ENCODE results near the gene MYO18B. TPM values are rescaled to one million over a fixed set of nuclear protein-coding genes. Genes with fewer than 3 reads are reported as not detected.

MYO18B gene
- total RNA-seq, 2 experiments from 2014 or later, result 1.2 TPM

DNA sequence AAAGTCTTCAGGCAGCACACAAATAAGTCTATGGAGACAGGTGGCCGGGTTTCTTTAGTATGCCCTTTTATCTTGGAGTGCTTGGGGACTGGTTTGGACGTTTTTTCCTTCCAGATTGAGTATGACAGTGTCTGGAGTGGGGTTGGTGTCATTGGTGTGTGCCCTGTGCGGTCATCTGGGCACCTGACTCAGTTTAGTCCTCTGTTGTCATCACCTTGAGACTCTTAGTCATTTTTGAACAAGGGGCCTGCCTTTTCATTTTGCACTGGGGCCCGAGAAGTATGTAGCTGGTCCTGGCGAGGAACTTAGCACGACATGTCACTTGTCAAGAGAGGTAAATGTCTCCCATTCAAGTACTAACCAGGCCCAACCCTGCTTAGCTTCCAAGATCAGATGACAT lies 27.2 kb upstream of the MYO18B start:
- no peaks in the 10 kb centered on the region for H3K9me3 Mint-ChIP-seq (ENCODE audit: insufficient read depth)
- CTCF ChIA-PET, result interaction anchor here (1.4 to 2.7 kb wide), 2 partner anchors 12 to 58 kb away, joined by 6 to 17 read pairs; no protein-coding TSS in a partner anchor
- H3K4me3 Mint-ChIP-seq, result no peak overlapping the region
- no peak for ATAC-seq
- H3K36me3 Mint-ChIP-seq (ENCODE audit: low read depth), result peaks cover 55% of the 10 kb centered on the region
- H3K27ac Mint-ChIP-seq, result no peak overlapping the region
- POLR2A ChIA-PET, result no interaction called here
- H3K27me3 Mint-ChIP-seq (ENCODE audit: low read depth), result no peaks in the 10 kb centered on the region
- H3K4me1 Mint-ChIP-seq (ENCODE audit: low read depth), result peaks cover 7% of the 10 kb centered on the region
- no peak for DNase-seq

DNA sequence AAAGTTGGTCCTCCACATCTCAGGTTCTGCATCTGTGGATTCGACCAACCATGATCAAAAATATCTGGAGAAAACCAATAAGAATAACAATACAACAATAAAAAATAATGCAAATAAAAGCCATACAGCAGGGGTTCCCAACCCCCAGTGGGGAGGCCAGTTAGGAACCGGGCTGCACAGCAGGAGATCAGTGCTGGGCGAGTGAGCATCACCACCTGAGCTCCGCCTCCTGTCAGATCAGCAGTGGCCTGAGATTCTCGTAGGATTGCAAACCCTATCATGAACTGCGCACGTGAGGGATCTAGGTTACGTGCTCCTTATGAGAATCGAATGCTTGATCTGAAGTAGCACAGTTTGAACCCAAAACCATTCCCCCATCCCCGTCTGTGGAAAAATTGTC lies 25.4 kb upstream of the MYO18B start:
- DNase-seq, result no peak
- ChIA-PET CTCF (interaction anchor here (1.6 kb wide), 1 partner anchor 14 kb away, joined by 5 read pairs; no protein-coding TSS in a partner anchor), POLR2A (no interaction called here)
- H3K4me1 Mint-ChIP-seq (ENCODE audit: low read depth), result peaks cover 2% of the 10 kb centered on the region
- no peak overlapping the region for H3K4me3 Mint-ChIP-seq
- no peak for ATAC-seq
- no peak overlapping the region for H3K27ac Mint-ChIP-seq
- H3K36me3 Mint-ChIP-seq (ENCODE audit: low read depth), result peaks cover 46% of the 10 kb centered on the region
- H3K27me3 Mint-ChIP-seq (ENCODE audit: low read depth), result no peaks in the 10 kb centered on the region
- no peaks in the 10 kb centered on the region for H3K9me3 Mint-ChIP-seq (ENCODE audit: insufficient read depth)

DNA sequence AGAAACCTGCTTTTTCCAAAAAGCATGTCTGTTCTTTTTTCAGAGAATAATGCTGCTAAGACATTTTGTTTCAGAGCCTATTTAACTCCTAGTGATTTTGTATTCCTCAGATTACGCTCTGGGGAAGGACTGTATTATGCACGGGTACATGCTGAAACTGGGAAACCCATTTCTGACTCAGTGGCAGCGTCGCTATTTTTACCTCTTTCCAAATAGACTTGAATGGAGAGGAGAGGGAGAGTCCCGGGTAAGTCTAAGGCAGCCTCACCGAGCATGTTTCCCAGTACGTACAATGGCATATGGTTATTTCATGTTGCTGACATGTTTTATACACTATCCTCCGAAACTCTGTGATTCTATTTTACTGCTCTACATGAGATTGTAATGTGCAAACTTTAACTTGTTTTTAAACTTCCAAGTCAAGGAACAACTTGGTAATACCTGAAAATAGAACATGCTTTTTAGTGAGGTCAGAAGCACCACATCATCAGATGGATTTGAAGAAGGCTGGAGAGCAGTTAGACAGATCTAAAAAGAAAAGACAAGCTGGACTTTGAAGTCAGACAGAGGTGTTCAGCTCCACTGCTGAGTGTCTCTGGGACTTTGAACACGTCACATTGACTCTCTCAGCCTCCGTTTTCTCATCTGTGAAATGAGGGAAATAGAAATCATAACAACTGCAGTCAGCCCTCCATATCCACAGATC lies 23.7 kb upstream of the MYO18B start:
- no peak overlapping the region for H3K27ac Mint-ChIP-seq
- no peak for ATAC-seq
- ChIA-PET CTCF (no interaction called here), POLR2A (no interaction called here)
- DNase-seq, result no peak
- peaks cover 45% of the 10 kb centered on the region for H3K36me3 Mint-ChIP-seq (ENCODE audit: low read depth)
- H3K4me3 Mint-ChIP-seq, result no peak overlapping the region
- H3K9me3 Mint-ChIP-seq (ENCODE audit: insufficient read depth), result no peaks in the 10 kb centered on the region
- H3K4me1 Mint-ChIP-seq (ENCODE audit: low read depth), result peaks cover 2% of the 10 kb centered on the region
- no peaks in the 10 kb centered on the region for H3K27me3 Mint-ChIP-seq (ENCODE audit: low read depth)

DNA sequence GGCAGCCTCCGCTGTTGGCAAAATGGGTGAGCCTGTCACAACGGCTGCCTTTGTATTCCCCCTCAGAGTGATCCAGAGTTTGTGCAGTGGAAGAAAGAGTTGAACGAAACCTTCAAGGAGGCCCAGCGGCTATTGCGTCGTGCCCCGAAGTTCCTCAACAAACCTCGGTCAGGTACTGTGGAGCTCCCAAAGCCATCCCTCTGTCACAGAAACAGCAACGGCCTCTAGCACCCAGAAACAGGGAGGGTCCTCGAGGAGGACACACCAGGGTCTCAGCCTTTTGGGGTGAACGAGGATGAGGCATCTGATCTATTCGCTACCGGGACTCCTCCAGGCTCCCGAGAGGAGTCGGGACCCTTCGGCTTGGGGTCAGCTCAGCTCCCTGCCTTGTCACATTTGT lies 19.8 kb upstream of the MYO18B start:
- Mint-ChIP-seq H3K27me3 (ENCODE audit: low read depth) (no peaks in the 10 kb centered on the region), H3K4me3 (no peak overlapping the region), H3K36me3 (ENCODE audit: low read depth) (peaks cover 39% of the 10 kb centered on the region), H3K27ac (no peak overlapping the region), H3K4me1 (ENCODE audit: low read depth) (peaks cover 9% of the 10 kb centered on the region), H3K9me3 (ENCODE audit: insufficient read depth) (no peaks in the 10 kb centered on the region)
- ChIA-PET POLR2A (no interaction called here), CTCF (no interaction called here)
- DNase-seq, result no peak
- ATAC-seq, result no peak

DNA sequence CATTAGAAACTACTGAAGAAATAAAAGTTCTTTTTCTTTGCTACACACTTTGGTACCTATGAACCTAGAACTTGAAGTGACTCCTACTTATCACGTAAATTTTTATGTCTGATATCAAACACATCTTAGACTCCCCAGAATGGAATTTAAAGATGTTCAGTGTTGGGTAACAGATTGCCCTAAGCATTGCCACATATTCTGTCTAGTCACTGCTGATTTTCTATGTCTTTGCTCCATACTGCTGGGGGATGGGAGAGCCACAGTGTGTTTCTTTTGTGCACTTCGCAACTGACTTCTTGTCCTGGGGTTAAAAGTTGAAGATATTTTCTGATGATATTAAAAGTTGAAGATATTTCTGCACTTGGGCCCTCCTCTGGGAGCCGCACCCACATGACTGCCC lies 19.4 kb upstream of the MYO18B start:
- ChIA-PET POLR2A (no interaction called here), CTCF (no interaction called here)
- peak overlapping the region; percentile 6 for H3K27ac Mint-ChIP-seq
- ATAC-seq, result no peak
- H3K4me3 Mint-ChIP-seq, result no peak overlapping the region
- no peaks in the 10 kb centered on the region for H3K9me3 Mint-ChIP-seq (ENCODE audit: insufficient read depth)
- no peaks in the 10 kb centered on the region for H3K27me3 Mint-ChIP-seq (ENCODE audit: low read depth)
- peaks cover 9% of the 10 kb centered on the region for H3K4me1 Mint-ChIP-seq (ENCODE audit: low read depth)
- H3K36me3 Mint-ChIP-seq (ENCODE audit: low read depth), result peaks cover 39% of the 10 kb centered on the region
- DNase-seq, result no peak

DNA sequence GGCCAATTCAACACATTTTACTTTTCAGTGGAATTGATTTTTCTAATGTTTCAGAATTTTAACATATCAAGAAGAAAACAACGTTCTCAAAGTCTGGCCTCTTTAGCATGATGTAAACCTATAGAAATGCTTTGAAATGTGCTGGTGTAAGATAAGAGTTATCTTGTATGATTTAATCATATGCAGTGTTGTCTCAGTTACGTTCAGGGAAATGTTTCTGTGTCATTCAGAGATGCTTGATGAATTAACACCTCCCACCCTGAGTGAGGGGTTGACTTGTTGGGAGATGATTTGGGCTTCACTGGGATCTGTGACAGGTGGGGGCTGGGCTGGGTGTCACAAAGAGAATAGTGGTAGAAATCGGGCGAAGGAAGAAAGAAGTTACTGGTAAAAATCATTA lies 15.7 kb upstream of the MYO18B start:
- ChIA-PET POLR2A (interaction anchor here (0.6 to 1.4 kb wide), 3 partner anchors 14 to 186 kb away, joined by 3 to 4 read pairs (median 3); no protein-coding TSS in a partner anchor), CTCF (interaction anchor here (0.6 to 1.8 kb wide), 7 partner anchors 12 to 265 kb away, joined by 3 to 7 read pairs (median 4); partner anchors contain the start of gene MYO18B)
- Mint-ChIP-seq H3K27me3 (ENCODE audit: low read depth) (no peaks in the 10 kb centered on the region), H3K4me1 (ENCODE audit: low read depth) (peaks cover 16% of the 10 kb centered on the region), H3K27ac (no peak overlapping the region), H3K36me3 (ENCODE audit: low read depth) (peaks cover 44% of the 10 kb centered on the region), H3K9me3 (ENCODE audit: insufficient read depth) (no peaks in the 10 kb centered on the region), H3K4me3 (no peak overlapping the region)
- DNase-seq (no peak), ATAC-seq (no peak)

DNA sequence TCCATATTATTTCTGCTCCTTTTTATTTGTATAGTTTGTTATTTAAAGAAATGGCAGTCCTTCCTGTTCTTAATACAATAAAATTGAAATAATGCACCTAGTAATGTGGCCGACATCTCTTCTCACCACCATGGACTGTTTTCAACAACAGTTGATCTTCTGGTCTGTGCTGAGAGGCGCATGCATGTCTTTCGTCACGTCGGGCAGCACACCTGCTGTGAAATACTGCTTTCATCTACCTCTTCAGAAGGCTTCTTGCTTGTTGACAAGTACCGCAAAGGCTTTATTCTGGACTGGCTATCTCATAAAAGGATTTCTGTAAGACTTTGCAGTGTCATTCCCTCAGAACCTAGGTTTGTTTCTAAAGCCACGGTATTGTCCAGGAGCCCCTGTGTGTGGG lies 13.9 kb upstream of the MYO18B start:
- ATAC-seq (no peak), DNase-seq (no peak)
- CTCF ChIA-PET, result interaction anchor here (2.6 kb wide), 1 partner anchor 45 kb away, joined by 9 read pairs; no protein-coding TSS in a partner anchor
- POLR2A ChIA-PET, result no interaction called here
- Mint-ChIP-seq H3K27ac (no peak overlapping the region), H3K27me3 (ENCODE audit: low read depth) (no peaks in the 10 kb centered on the region), H3K36me3 (ENCODE audit: low read depth) (peaks cover 46% of the 10 kb centered on the region), H3K4me3 (no peak overlapping the region), H3K9me3 (ENCODE audit: insufficient read depth) (peaks cover 8% of the 10 kb centered on the region), H3K4me1 (ENCODE audit: low read depth) (peaks cover 21% of the 10 kb centered on the region)

DNA sequence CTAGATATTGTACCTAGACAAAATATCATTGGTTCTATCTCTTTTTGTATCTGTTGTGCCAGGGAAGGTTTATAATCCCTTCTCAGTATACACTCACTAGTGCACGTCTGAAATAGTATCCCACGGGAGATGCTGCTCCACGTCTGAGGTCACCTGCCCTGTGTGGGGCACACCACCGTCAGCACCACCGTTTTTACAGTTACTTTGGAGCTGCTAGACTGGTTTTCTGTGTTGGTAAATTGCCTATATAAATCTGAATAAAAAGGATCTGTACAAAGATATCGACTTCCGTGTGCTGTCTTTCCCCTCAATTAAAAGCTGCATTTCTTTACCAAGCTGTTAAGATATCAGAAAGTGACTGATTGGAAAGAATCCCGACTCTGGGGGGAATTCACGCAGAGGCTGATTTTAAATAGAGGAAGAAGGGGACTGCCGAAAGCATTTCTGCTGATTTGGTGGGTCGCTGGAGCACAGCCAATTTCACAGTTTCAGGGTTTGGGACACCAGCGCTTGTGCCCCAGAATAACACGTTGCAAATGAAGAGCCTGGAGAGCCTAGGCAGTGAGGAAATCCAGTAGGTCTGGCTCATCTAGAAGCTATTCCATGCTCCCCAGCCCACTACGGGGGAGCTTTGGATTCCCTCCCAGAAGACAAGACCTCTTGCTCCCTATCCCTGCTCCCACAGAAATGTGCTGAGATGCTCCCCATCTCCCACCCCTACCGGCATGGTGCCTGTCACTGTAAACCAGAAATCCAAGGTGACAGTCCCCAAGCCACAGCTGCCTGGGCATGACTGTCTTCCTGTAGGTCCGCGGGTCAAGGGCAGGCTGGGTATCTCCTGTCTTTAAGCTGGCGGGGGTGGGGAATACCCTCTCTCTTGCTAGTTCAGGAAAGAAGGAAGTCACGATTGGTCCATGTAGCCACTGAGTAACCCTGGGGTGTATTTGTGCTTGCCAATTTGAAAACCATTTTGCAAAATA lies 12.7 kb upstream of the MYO18B start:
- peak overlapping the region; percentile 46 for H3K27ac Mint-ChIP-seq
- no peak for ATAC-seq
- peaks cover 12% of the 10 kb centered on the region for H3K9me3 Mint-ChIP-seq (ENCODE audit: insufficient read depth)
- ChIA-PET POLR2A (no interaction called here), CTCF (interaction anchor here (1.1 to 2.6 kb wide), 2 partner anchors 19 to 44 kb away, joined by 3 to 9 read pairs; no protein-coding TSS in a partner anchor)
- H3K4me1 Mint-ChIP-seq (ENCODE audit: low read depth), result peaks cover 28% of the 10 kb centered on the region
- DNase-seq, result no peak
- peaks cover 43% of the 10 kb centered on the region for H3K36me3 Mint-ChIP-seq (ENCODE audit: low read depth)
- no peaks in the 10 kb centered on the region for H3K27me3 Mint-ChIP-seq (ENCODE audit: low read depth)
- H3K4me3 Mint-ChIP-seq, result no peak overlapping the region

DNA sequence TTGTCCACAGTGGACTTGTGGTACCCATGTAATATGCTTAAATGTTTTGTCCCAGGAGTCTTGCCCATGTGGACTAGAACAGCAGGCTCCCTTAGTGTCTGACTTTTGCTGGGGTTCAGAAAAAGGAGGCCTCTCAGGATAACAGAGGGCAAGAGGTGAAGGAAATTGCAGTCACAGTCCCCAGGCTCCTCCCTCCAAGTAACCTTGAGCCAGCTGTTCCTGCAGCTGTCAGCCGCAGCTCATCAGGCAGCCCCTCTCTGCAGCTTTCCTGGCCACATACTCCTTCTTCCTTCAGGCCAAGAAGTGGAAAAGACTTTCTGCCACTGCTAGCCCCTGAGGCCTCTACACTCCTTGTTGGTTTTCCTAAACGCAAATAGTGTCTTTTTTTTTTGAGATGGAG lies 6.3 kb upstream of the MYO18B start:
- ATAC-seq (no peak), DNase-seq (no peak)
- Mint-ChIP-seq H3K4me1 (ENCODE audit: low read depth) (peaks cover 62% of the 10 kb centered on the region), H3K4me3 (peak overlapping the region; percentile 48), H3K9me3 (ENCODE audit: insufficient read depth) (peaks cover 39% of the 10 kb centered on the region), H3K36me3 (ENCODE audit: low read depth) (peaks cover 61% of the 10 kb centered on the region), H3K27ac (peak overlapping the region; percentile 99), H3K27me3 (ENCODE audit: low read depth) (no peaks in the 10 kb centered on the region)
- ChIA-PET CTCF (interaction anchor here (0.9 kb wide), 1 partner anchor 37 kb away, joined by 5 read pairs; no protein-coding TSS in a partner anchor), POLR2A (interaction anchor here (0.8 kb wide), 1 partner anchor 37 kb away, joined by 3 read pairs; no protein-coding TSS in a partner anchor)

DNA sequence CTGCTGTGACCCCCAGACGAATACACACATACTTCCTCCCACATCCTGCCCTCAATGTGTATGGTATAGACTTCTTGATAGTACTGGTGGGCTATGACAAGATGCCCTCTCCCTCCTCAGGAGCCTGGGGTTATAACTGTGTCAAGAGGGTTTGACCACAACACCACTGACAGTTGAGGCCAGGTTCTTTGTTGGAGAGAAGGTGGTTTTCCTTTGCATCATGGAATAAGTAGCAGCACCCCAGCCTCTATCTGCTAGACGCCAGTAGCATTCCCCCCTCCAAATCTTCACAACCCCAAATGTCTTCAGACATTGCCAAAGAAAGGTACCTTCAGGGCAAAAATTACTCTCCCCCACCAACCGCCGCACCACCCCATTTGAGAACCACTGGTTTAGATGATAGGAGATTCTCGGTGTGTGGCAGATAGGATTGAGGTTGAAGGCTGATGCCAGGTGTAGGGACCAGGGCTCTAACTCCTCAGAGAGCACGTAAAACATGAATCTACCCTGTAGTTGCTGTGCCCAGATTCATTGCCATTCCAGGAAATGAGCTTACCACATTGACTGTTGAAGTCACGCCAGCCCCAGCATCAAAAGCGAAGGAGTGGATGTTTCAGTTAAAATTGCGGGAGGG lies 5.5 kb upstream of the MYO18B start:
- ChIA-PET CTCF (interaction anchor here (1.0 to 1.3 kb wide), 5 partner anchors 13 to 36 kb away, joined by 3 to 11 read pairs (median 3); no protein-coding TSS in a partner anchor), POLR2A (interaction anchor here (1.0 to 1.1 kb wide), 3 partner anchors 14 to 36 kb away, joined by 3 to 8 read pairs (median 5); no protein-coding TSS in a partner anchor)
- Mint-ChIP-seq H3K4me1 (ENCODE audit: low read depth) (peaks cover 59% of the 10 kb centered on the region), H3K36me3 (ENCODE audit: low read depth) (peaks cover 60% of the 10 kb centered on the region), H3K27me3 (ENCODE audit: low read depth) (no peaks in the 10 kb centered on the region), H3K9me3 (ENCODE audit: insufficient read depth) (peaks cover 41% of the 10 kb centered on the region), H3K4me3 (peak overlapping the region; percentile 48), H3K27ac (peak overlapping the region; percentile 99)
- ATAC-seq (peak; percentile 88), DNase-seq (peak; percentile 89)

DNA sequence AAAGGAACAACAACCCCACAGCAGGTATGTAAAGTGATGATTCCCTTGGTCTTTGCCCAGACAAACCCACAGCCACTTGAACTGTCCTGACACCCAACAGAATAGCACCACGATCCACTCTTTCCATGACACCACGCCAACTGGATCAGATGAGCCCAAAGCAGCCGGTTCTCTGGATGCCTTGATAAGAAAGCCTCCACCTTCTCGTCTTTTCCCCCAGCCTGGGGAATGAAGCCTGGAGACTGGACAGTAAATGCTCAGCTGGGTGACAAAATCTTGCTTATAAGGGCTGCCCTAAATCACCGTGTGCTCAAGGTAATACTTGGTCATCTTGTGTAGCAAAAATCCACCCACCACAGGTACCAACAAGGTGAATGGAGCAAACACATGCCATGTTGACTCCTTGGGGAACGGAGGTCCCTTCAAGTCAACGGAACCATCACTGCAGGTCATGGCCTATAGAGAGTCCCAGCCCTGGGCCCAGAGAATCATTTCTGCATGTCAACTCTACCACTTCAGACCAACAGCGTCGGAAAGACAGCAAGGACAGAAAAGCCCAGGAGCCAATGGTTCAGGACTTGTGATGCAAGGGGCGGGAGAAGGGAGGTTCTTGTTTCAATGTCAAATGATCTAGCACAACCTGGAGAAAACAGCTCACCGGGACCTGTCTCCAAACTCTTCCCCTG lies 2.2 kb upstream of the MYO18B start:
- Mint-ChIP-seq H3K27me3 (ENCODE audit: low read depth) (no peaks in the 10 kb centered on the region), H3K4me1 (ENCODE audit: low read depth) (peaks cover 66% of the 10 kb centered on the region), H3K4me3 (no peak overlapping the region), H3K27ac (peak overlapping the region; percentile 60), H3K36me3 (ENCODE audit: low read depth) (peaks cover 47% of the 10 kb centered on the region), H3K9me3 (ENCODE audit: insufficient read depth) (peaks cover 28% of the 10 kb centered on the region)
- DNase-seq (no peak), ATAC-seq (no peak)
- POLR2A ChIA-PET, result no interaction called here
- CTCF ChIA-PET, result interaction anchor here (1.8 kb wide), 1 partner anchor 195 kb away, joined by 3 read pairs; no protein-coding TSS in a partner anchor
